Measurements from ENCODE around the gene ACSM4.

Gene ACSM4

GRCh38 chr12:7344833-7345606 is 41.1 kb downstream of the ACSM4 start:
- no peak for DNase-seq

GRCh38 chr12:7346551-7347225 is 42.8 kb downstream of the ACSM4 start:
- no peak for DNase-seq

- no peak for DNase-seq
These were observed 45.5 kb downstream of the ACSM4 start for GRCh38 chr12:7349418-7349817.

GRCh38 chr12:7351177-7351576 is 47.3 kb downstream of the ACSM4 start:
- DNase-seq, result no peak

- DNase-seq, result no peak
These were observed 48.8 kb downstream of the ACSM4 start for GRCh38 chr12:7352661-7353060.

GRCh38 chr12:7354529-7354928 is 50.7 kb downstream of the ACSM4 start:
- DNase-seq, result no peak

- DNase-seq, result no peak
These were observed 57.4 kb downstream of the ACSM4 start for GRCh38 chr12:7361265-7361664.

- no peak for DNase-seq
These were observed 58.9 kb downstream of the ACSM4 start for GRCh38 chr12:7362734-7363133.

GRCh38 chr12:7369274-7369729 is 65.4 kb downstream of the ACSM4 start:
- DNase-seq, result no peak

- DNase-seq, result no peak
These were observed 69.4 kb downstream of the ACSM4 start for GRCh38 chr12:7373226-7373625.

- DNase-seq, result no peak
These were observed 70.7 kb downstream of the ACSM4 start for GRCh38 chr12:7374423-7375144.

- no peak for DNase-seq
These were observed 71.3 kb downstream of the ACSM4 start for GRCh38 chr12:7375145-7375543.

- no peak for DNase-seq
These were observed 72.3 kb downstream of the ACSM4 start for GRCh38 chr12:7376196-7376595.

All from activated naive CD4-positive, alpha-beta T cell (primary cell).